CD4-positive, alpha-beta T cell treated with Interleukin-6 for 4 hours (primary cell): Measurements from ENCODE around the gene PEX14.
A peak's percentile ranks its signal among the peaks of the same experiment; 100 is the strongest.

Source experiments
- DNase-seq: peaks from one replicate; pipeline ENCODE4 v3.0.0-alpha.2; 2020; ENCODE audit warnings: mixed read lengths

PEX14 gene

DNA sequence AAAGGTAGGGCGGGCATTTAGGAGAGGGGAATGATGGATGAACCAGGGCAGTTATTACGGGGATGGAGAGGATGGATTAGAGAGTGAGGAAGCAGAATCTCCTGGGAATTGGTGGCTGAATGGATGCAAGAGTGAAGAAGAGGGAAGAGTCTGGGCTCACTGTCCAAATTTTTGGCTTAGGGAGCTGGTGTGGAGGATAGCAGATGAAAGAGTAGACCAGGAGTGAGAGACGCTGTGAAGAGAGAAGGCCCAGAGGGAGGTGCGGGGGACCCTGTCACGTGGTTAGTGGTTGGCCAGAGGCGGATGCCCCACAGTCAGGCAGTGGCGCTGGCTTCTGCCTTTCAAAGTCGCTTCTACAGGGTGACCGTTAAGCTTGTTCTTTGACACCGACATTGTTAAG, 78.4 kb downstream of the PEX14 start:
- DNase-seq: no peak

DNA sequence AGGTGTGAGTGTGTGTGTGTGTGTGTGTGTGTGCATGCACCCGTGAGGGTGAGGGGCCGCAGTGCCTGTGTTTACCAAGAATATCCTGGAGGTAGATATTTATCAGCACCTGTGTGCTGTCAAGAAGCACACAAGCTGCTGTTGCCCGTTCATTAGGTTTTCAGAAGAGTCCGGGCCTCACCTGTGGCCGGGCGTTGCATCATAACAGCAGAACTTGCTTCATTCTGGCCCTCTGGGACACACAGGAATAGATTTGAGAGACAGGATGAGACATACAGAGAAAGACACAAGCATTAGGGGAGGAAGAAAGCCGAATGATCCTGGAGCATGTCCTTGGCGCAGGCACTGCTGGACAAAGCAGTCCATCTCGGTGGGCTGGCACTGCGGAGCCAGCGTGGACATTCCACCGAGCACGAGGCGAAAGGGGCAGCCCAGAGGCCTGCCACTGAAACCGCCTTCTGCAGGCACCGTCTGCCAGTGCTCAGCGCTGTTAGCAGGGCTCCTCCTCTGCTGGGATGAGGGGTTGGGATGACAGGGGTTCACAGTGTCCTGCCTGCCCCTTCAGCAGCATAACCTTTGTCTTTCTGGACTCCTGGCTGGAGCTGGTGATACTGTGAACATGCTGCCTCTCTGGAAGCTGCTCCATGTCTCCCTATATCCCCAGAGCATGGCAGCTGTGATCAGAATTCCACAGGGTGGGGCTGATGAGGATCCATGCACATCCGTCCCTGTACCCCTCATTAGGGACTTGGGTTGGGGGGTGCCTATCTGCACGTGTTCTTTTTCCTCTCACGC, 81.1 kb downstream of the PEX14 start:
- no peak for DNase-seq

DNA sequence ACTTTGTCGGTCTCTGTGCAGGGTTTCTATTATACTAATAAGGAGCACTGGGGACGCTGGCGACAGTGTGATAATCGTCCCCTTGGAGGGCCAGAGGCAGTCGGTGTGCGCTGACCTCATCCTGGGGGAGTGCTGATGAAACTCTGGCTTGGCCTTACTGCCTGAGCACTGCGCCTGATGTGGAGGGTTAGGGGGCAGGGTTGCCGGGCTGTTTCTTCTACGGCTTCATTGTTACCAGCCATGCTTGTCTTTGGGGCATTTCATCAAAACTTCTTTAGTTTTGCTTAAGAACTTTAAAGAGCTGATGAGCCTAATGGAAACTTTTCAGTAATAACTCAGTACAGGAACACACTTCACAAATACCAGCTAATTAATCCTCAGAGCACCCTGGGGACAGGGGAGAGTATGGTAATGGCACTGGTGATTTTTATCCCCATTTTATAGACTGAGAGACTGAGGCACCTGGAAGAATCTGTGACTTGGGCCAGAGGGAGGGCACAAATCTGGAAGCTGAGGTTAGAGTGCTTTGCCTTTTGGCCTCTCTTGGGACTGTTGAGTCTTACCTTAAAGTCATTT, 81.8 kb downstream of the PEX14 start:
- no peak for DNase-seq

DNA sequence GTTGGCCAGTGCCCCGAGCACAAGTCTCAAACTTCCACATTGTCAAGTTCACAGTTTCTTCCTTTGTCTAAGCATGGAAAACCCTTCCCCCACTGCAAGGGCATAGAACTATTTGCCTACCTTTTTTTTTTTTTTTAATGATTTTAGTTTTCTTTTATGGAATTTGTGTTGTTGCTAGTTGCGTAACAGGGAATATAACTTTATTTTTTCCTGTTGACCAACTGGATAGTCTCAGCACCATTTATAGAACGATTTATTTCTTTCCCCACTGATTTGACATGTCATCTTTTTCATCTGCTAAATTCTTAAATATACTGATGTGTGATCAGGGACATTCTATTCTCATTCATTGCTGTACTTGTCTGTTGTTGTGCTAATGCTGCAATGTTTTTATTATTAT, 83.0 kb downstream of the PEX14 start:
- no peak for DNase-seq

DNA sequence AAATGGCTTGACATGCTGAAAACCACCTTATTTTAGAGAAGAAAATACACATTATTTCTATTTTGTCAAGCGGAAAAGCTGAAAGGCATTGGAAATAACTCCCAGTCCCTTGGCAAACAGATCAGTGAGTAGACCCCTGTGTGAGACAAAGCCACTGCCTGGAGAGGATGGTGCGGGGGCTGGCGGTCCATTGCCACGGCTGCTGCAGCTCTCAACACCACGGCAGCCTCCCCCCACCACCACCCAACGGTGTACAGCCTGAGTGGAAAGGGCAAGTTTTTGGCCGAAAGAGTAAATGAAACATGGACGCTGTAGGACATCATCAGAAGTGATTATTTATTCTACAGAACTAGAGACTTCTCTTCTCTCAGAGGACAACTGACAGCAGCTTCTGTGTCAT, 84.6 kb downstream of the PEX14 start:
- no peak for DNase-seq

DNA sequence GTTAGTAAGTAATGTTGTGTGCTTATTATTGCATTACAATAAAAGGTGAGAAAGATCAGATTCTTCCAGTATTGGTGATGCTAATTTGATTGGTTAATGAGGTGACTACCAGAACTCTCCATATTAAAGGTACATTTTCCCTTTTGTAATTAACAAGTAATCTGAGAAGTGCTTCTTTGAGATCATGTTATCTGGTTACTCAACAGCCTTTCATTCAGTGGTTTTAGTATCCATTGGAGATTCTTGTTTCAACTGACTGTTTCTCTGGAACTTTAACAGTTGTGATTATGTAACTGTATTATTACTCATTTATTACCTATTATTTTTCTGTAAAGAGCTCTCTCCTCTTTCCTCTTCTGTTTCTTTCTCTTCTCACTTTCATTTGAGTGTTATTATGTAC, 86.7 kb downstream of the PEX14 start:
- no peak for DNase-seq

DNA sequence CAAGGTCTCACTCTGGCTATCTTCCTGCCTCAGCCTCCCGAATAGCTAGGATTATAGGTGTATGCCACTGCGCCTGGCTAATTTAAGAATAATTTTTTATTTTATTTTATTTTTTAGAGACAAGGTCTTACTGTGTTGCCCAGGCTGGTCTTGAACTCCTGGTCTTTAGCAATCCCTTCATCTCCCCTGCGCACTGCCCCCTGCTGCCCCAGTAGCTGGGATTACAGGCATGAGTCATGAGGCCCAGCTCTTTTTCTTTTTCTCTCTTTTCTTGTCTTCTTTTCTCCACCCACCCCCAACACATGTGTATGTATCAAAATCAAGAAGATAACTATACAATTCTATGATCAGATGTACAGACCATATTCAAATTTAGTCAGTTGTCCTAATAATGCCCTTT, 87.2 kb downstream of the PEX14 start:
- peak; percentile 39 for DNase-seq

DNA sequence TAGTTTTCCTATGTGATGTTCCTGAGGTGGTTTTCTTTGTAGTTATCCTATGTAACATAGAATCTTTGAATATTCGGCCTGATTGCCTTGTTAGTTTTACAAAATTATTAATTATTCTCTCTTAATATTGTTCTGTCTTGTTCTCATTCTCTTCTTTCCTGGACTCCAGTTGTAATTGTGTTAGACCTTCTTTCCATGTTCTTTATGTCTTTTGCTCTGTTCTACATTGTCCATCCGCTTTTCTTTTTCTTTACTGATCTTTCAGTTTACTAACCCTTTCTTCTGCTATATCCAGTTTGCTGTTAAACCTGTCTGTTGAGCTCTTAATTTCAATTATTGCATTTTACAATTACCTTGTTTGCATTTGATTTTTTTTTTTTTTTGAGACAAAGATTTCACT, 89.3 kb downstream of the PEX14 start:
- DNase-seq: no peak

DNA sequence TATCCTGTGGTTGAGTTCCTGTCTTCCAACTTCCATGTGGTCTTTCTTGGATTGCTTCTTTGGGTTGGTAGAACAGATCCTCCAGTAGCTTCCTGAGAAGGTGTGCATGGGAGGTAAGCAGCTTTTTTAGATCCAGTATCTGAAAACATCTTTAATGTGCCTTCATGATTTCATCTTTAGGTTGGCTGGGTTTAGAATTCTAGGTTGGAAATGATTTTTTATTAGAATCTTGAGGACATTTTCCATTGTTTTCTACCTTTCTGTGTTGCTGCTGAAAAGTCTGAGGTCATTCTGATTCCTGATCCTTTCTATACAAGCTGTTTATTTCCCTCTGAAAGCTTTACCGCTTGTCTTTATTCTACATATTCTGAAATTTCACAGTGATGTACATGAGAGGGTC, 94.8 kb downstream of the PEX14 start:
- DNase-seq: no peak

DNA sequence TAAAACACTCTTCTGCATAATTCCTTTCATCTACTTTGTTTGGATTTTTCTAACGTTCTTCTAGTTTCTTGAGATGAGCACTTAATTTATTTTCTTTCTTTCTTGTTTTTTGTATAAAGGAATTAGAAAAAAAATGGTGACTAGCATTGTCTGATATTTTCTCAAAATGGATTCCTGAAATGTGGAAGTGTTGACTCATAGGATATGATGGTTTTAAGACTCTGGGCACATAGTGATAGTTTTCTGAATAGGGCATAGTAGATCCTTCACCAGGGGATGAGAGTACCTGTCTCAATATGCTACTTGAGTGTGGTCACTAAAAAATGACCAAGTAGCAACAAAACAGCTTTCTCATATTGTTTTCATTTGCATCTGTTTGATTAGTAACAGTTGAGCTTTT, 100.9 kb downstream of the PEX14 start:
- no peak for DNase-seq

DNA sequence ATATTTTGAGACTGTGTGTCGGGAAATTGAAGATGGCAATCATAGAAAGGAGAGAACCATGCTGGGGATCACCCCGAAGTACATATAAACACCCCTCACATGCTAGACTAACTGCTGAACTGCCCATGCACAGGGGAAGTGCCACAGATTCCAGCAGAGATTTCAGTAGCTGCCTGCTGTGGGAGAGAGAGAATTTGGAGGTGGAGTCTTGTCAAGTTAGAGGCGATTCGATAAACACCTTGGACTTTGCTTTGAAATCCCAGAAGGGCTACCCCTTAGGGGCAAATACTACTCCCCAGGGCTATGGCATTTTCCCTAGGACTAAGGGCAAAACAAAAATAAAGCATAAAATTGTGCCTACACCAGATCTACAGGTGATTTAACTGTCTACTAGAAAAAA, 103.3 kb downstream of the PEX14 start:
- DNase-seq: no peak

DNA sequence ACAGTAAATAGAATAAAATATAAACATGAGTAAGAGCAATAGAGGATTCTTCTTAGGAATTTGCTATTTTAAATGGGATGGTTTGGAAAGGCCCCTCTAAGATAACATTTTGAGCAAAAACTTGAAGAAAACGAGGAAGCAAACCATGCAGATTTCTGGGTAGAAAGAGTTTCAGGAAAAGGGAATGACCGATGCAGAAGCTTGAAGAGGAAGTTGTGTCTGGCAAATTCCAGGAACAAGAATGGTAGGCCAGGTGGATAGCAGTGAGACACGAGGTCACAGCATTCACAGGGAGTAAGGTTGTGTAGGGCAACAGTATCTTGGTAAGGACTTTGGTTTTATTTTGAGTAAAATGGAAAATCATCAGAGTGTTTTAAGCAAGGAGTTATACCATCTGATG, 108.9 kb downstream of the PEX14 start:
- DNase-seq: no peak

DNA sequence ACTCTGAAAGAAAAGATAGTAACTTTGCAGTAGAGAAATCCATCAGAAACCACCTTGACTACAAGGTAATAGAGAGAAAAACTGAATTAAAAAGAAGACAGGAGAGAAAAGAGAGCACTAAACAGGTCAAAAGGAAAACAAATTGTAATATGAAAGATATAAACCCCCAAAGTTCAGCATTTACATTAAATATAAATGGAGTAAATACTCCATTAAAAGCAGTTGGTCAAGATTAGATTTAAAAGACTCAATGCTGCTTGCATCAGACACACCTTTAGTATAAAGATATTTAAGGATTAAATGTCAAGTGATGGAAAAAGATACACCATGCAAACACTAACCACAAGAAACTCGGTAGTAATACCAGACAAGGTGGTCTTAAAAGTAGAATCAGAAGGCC, 110.5 kb downstream of the PEX14 start:
- no peak for DNase-seq

DNA sequence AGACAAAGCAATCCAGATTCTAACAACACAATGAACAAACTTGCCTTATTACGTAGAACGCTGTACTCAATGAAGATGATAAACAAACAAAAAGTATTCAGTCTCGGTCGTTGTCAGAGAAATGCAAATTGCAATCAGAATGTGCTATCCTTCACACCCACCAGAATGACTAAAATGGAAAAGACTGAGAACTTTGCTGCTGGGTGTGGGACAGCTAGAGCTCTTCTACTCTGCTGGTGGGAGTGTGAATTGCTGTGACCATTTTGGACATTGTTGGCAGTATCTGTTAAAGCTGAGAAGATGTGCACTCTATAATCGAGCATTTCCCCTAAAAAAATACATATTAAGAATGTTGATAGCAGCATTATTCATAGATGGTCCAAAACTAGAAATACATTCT, 111.4 kb downstream of the PEX14 start:
- DNase-seq: no peak

DNA sequence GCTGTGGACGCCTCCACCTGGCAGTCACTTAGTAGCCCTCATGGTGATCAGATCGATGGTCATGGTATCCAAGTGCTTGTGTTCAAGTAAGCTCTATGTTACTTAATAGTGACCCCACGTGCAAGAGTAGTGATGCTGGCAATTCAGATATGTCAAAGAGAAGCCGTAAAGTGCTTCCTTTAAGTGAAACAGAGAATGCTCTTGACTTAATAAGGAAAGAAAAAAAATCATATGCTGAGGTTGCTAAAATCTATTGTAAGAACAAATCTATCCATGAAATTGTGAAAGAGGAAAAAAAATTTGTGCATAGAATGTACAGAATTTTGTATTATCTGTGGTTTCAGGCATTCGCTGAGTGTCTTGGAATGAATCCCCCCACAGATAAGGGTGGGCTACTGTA, 113.9 kb downstream of the PEX14 start:
- DNase-seq: no peak

DNA sequence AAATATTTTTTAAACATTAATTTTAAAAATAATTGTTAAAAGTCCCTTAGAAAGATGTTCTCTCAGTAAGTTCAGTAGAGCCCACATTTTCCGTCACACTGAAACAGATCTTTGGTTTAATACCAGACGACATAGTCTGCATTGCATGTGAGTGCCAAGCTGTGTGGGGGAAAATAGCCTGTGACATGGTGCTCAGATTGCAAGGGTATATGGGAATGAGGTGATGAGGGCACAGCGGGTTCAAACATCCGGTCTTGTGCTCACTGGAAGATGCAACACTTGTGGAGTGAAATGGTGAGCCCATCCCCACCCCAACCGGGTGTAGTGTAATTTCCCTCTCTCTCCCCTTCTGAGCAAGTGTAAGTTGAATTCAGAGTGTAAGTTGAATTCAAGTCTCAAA, 114.3 kb downstream of the PEX14 start:
- no peak for DNase-seq

DNA sequence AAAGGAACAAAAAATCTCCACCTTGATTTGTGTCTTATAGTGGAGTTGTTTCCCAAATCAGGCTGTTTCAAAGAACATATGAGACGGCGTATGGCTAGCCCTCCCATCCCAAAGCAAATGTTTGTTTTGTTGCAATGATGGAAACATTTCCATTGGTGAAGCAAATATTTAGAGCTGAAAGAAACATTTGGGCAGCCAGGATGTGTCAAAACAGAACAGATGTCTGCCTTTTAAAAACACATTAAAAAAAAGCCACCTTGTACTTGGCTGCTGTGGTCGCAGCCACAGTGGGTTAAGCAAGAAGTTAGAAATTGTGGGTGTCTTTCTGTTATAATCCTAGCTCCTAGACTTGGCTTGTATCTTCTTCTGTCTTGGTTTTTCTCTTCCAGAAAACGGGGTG, 116.3 kb downstream of the PEX14 start:
- DNase-seq: no peak

DNA sequence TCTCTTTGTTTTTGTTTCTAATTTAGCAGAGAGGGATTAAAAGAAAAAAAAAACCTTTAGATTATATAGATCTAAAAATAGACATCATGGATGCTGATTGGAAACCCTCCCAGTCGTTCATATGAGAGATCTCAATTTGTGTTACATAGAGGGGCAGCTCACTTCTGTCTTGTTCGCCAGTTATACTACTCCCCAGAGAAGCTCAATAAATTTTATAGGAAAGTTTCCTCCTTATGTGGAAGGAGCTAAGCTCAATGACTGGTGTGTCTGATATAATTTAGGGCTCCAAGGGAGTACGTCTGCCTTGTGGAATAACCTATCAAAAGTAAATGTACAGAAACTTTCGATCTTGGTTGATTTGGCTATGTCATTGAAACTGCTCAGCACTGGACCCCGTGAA, 117.6 kb downstream of the PEX14 start:
- no peak for DNase-seq

DNA sequence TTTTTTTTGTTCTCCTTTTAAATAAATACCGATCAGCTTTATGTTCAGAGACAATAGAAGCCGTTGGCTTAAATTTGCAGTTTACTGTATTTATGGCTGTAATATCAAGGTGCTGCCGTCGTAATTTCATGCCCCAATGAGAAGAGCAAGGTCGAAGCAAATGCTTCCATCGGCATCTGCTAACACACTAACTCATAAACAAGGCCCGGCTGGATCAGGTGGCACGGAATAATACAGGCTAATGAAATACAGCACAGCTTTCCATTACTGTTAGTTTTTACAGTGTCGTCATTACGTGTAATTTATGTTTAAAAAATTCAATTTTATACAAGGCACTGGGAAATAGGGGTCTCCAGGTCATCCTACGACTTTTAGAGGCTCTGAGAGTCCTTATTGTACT, 119.0 kb downstream of the PEX14 start:
- no peak for DNase-seq

DNA sequence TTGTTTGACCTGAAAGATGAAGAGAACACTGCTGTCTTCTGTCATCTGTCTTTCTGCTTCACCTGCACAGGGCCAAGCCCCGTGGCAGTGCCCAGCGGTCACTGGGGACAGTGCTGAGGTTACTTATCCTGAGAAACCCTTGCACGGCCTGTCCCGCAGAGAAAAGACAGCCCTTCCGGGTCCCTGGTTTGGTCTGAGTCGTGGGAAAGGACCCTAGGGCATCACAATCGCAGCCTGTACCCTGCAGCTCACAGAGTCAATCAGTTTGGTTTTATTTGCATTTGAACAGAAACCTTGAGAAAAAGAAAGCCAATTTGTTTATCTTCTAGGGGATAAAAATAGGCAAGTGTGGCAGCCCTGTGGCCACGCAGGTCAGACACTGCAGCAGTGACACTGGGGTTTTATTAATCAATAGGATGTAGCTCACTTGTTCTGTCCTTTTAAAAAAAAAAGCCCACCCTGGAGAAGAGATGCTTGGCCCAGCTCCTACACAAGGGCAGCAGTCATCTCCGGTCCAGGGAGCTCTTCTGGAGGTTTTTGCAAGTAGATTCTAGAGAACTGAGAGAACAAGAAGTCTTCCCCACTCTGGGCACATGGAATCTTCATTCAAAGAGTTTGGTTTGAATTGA, 120.0 kb downstream of the PEX14 start:
- no peak for DNase-seq

DNA sequence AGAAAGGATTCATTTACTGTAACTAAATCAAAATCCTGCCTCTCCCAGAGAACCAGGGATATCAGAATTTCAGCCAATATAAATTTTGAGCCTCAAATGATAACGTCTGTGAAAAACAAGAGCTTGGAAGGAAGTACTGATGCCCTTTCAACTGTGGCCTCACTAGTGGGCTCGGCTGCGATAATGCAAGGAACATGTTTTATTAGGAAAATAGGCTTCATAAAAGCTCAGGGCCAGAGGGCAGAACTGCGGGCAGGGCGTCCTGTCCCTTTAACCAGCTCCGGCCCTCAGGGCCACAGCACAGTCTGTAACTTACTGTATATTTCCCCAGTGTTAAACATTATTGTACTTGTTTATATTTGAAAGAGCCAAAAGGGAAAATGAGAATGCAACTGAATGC, 122.0 kb downstream of the PEX14 start:
- no peak for DNase-seq

DNA sequence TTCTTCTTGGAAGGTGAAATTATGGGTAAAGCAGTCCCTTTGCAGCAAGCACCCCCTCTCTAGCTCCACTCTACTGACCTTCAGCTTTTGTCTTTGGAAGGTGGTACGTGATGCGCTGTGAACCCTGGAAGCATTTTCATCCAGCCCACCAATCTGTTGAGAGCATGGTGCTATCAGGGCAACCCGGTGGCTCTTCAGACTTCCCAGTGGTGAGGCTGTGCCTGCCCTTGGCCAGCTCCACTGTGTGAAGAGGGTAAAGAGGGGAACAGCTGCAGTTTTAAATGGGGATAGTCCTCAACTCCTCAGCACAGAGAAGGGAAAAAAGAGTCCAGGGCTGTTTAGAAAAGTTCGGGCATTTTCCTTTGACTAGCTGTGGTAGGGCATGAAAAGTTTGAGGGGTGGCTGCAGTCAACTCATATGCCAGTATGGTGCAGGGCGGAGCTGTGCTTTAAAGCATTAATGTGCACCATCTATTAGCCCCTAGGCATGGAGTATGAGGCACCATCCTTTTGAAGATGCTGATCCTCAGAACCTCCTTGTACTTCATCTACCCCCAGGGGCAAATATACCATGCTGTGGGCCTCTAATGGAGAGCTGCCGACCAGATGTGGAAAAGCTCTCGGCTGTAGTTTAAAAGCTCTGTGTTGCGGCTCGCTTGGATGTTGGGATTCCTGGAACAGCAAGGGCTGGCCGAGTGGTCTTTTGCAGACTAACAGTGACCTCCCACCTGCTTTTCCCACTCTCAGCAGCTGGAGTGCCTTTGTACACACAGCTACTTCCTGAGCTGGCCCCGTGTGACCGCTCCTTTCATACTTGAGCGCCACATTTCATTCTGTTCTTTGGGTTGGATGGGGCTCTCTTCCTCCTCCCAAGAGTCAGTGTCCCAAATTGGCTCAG, 123.0 kb downstream of the PEX14 start:
- DNase-seq: no peak

DNA sequence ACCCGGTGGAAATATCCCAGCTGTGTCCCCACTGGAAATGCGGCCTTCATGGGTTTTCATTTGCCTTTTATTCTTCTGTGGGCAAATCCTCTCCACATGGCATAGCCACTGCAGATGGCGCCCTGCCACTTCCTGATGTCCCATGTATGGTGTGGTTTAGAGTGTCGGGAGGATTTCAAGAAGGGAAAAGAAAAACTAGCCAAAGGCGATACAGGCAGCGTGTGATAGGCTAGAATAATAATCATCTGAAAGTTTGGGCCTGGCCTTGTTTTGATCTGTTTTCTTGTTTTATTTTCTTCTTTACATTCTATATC, 123.6 kb downstream of the PEX14 start:
- no peak for DNase-seq
